Stimulated activated CD4-positive, alpha-beta T cell treated with anti-CD3 and anti-CD28 coated beads, Interleukin-2, amount 100 ng/mL, for 4 hours (primary cell): ENCODE data around the gene STARD3NL.
"Not testable (repeated sequence)": the region's sequence is repeated elsewhere in the genome, so short reads cannot be mapped to it uniquely, and the experiment has no call there.

Experiments used
- DNase-seq: peaks from one replicate; pipeline ENCODE4 v3.0.0-alpha.2; 2020; ENCODE audit warnings: low read depth

Gene STARD3NL

DNA sequence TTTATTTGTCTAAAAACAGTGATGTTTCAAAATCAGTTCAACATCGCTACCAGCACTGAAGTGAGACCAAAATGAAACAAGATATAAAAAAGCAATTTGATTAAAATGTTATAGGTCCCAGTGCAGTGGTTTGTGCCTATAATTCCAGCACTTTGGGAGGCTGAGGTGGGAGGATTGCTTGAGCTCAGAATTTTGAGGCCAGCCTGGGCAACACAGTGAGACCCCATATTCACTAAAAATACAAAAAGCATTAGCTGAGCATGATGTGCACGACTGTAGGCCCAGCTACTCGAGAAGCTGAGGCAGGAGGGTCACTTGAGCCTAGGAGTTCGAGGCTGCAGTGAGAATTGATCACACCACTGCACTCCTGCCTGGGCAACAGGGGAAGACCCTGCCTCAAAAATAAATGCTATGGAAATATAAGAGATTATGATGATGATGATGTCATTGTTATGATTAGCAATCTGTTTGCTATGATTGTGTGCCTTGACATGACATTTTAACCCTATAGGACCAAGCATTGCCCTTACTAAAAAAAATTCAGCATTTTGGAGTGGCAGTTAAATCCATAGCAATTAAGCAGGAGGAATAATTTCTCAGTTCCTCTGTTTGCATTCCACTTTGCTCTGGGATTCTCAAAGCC, 91.8 kb downstream of the STARD3NL start:
- not testable (repeated sequence) for DNase-seq

- DNase-seq: not testable (repeated sequence)
Observed at GRCh38 chr7:38270405-38270804, 92.4 kb downstream of the STARD3NL start.

GRCh38 chr7:38273286-38273995, 95.4 kb downstream of the STARD3NL start, which contains the start of gene TARP:
Gene TARP (minus strand): TSS chr7:38273636.
- no peak for DNase-seq

GRCh38 chr7:38274486-38274885, 96.4 kb downstream of the STARD3NL start:
- DNase-seq: no peak

DNA sequence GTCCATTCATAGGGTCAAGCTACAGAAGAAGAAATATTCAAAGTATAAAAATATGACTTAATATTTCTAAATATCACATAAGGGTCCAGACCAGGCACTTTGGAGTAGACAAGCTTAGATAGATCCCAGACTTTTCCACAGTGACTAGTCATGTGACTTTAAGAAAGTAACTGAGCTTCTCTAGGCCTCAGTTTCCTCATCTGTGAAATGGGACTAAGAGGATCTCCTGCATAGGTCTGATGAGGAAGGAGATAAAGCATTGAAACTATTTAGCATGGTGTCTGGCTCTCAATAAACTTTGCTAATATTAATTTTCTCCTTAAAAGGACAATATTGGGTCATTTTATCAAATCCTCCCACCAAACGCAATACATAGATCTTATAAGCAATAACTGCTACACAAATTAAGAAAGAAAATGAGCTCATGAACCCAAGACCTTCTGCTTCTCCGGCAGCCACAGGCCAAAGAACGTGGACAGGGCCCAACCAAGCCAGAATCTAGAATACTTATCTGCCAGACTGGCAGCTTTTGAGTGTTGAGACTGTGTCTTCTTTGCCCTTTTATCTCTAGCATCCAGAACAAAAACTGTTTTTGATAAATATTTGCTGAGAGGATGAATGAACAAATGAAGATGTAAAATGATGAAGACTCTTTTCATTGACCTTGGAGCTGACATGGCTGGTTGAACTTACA, 97.0 kb downstream of the STARD3NL start:
- no peak for DNase-seq

DNA sequence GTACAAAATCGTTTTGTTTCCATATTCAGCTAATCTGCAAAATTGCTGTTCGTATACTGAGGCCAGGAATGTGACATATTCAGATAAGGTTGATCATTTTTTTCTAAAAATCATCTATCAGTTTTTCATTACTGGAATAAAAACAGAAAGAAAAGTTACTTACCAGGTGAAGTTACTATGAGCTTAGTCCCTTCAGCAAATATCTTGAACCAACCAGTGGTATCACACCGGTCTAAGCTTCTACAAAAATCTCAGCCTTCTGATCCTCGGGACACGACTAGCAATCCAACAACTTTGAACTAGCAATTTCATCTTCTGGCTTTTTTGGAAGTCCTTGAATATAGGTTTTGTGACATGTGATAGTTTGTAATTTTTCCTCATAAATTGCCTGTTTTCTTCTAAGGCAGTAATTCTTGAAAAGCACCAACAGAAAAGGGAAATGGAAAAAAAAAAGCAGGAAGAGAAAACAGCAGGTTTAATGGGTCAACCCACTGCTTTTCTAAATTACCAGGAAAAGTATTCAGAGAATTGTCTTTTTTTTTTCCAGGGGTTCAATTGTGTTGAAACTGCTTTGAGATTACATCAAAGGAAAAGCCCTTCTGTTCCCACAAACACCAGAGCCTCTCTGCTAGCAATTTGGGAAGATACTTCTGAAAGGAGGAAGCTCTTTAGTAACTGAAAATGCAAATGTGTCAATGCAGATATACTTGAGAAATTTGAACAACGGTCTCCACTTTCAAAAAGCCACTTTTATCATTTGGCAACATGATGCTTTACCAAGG, 98.2 kb downstream of the STARD3NL start:
- DNase-seq: no peak

- DNase-seq: no peak
Observed at GRCh38 chr7:38280000-38280399, 102.0 kb downstream of the STARD3NL start.
